Colonic mucosa (tissue), 4 donors: ENCODE measurements around the gene ANXA1. TPM values are rescaled to one million over a fixed set of nuclear protein-coding genes. Genes with fewer than 3 reads are reported as not detected.

ENCODE experiments used
- DNase-seq: peaks from one replicate; pipeline ENCODE4 v3.0.0-alpha.2; 2020
- H3K27ac ChIP-seq: fragments of 200-600 bp; one replicate; pipeline ENCODE4 v1.8.0; 2021
- H3K27me3 ChIP-seq: fragments of 200-600 bp; one replicate; pipeline ENCODE4 v1.8.0; 2021
- H3K36me3 ChIP-seq: fragments of 200-600 bp; one replicate; pipeline ENCODE4 v1.8.0; 2021
- H3K4me1 ChIP-seq: fragments of 200-600 bp; one replicate; pipeline ENCODE4 v1.8.0; 2021; ENCODE audit warnings: mild to moderate bottlenecking
- H3K4me3 ChIP-seq: fragments of 200-600 bp; one replicate; pipeline ENCODE4 v1.8.0; 2021
- H3K9ac ChIP-seq, 2 donors: one replicate each; pipeline ENCODE4 v1.7.0; 2013; ENCODE audit warnings: control low read depth in 2 of 2, low read depth in 2 of 2, low read length in 2 of 2
- H3K9me3 ChIP-seq: fragments of 200-600 bp; one replicate; pipeline ENCODE4 v1.8.0; 2021
- intact Hi-C: fragments of 100-400 bp; cut with DNase I; formaldehyde crosslinking; loops from one replicate; pipeline ENCODE4 v1.14.1; 2022
- total RNA-seq, 2 donors: library from RNA; stranded (reverse); fragmentation: NEBNext Ultra II Directional in 1 of 2; extraction: Animal tissue kit (Norgen Biotek cat#: 25700) in 1 of 2; gene quantifications; one replicate each; pipeline ENCODE4 v1.2.1, GENCODE V29; 2021
- TF ChIP-seq, protein P1 (sequence below): fragments of 200-600 bp; IDR thresholded peaks from one replicate; pipeline ENCODE4 v1.8.0; 2022; ENCODE audit warnings: antibody characterized with exemption, mild to moderate bottlenecking
- donor health status: healthy.
- donor health status: DM: no; HTN: no; CAD: no.
- donor health status: DM: no; HTN: no; CAD: no.

The ANXA1 gene
- total RNA-seq, 2 donors from 2014 or later, result 19.7 to 58.2 TPM

DNA sequence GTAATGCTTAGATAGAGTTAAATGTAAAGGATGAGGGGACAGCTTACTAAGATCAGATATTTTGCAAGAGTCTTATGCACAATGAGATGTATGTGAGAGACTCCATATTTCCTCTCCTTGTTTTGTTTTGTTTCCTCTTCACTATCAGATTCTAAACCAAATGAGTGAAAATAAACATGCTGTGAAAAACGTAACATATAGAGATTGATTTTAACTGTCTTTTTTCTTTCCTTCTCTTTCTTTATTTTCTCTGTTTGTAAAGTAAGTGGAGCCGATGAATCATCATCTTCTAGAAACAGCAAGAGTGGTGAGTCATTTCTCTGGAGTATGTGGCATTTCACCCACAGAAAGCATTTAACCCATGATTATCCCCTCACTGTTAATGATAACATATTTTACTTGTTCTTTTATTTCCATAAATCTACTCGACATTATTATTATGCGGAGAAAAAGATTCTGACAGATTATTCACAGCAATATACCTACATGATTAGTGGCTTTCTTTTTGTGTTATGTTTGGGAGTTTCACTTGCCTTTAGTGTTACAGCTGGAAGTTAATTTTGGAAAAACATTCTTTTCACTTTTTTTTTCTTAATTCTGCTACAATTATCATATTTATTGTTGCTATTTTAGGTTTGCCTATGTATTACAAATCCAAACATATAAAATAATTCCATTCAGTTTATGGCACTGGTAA lies 2.1 kb upstream of the ANXA1 start:
- Histone ChIP-seq H3K9me3 (no peaks in the 10 kb centered on the region), H3K9ac (no peak overlapping the region), H3K27me3 (no peaks in the 10 kb centered on the region), H3K4me1 (no peaks in the 10 kb centered on the region), H3K4me3 (no peak overlapping the region), H3K27ac (peak overlapping the region; percentile 49), H3K36me3 (no peaks in the 10 kb centered on the region)
- intact Hi-C loops, result no loop called here
- no peak for DNase-seq
- TF ChIP-seq, protein P1, sequence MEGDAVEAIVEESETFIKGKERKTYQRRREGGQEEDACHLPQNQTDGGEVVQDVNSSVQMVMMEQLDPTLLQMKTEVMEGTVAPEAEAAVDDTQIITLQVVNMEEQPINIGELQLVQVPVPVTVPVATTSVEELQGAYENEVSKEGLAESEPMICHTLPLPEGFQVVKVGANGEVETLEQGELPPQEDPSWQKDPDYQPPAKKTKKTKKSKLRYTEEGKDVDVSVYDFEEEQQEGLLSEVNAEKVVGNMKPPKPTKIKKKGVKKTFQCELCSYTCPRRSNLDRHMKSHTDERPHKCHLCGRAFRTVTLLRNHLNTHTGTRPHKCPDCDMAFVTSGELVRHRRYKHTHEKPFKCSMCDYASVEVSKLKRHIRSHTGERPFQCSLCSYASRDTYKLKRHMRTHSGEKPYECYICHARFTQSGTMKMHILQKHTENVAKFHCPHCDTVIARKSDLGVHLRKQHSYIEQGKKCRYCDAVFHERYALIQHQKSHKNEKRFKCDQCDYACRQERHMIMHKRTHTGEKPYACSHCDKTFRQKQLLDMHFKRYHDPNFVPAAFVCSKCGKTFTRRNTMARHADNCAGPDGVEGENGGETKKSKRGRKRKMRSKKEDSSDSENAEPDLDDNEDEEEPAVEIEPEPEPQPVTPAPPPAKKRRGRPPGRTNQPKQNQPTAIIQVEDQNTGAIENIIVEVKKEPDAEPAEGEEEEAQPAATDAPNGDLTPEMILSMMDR, result no peak

- H3K4me1 ChIP-seq, result no peaks in the 10 kb centered on the region
- TF ChIP-seq, protein P1, result no peak
- DNase-seq, result no peak
- H3K27ac ChIP-seq, result peak overlapping the region; percentile 32
- peak overlapping the region; percentile 23 for H3K4me3 ChIP-seq
- no peaks in the 10 kb centered on the region for H3K9me3 ChIP-seq
- H3K9ac ChIP-seq, result peak overlapping the region in 1 of 2 donors; percentile 62
- no peaks in the 10 kb centered on the region for H3K36me3 ChIP-seq
- no peaks in the 10 kb centered on the region for H3K27me3 ChIP-seq
- intact Hi-C loops, result no loop called here
These were observed 829 bp downstream of the ANXA1 start for GRCh38 chr9:73152543-73152844.

DNA sequence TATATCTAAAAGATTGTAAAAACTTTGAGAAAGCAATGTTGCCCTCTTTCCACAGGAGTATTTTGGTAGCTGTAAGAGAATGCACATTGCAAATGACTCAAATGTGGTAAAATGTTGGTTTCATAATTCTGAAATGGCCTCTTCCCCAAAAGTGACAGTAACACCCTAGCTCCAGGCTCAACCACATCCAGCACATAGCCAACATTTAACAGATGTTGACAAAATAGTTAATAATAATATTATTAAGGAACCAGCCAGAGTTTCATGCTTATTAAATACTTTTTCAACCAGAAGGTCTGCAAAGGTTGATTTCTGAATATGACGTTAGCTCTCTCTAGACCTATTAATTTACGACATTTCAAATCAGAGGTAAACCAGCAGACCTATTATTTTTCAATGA lies 1.3 kb downstream of the ANXA1 start:
- Histone ChIP-seq H3K27ac (peak overlapping the region; percentile 32), H3K36me3 (no peaks in the 10 kb centered on the region), H3K4me1 (no peaks in the 10 kb centered on the region), H3K4me3 (peak overlapping the region; percentile 23), H3K9me3 (no peaks in the 10 kb centered on the region), H3K9ac (no peak overlapping the region), H3K27me3 (no peaks in the 10 kb centered on the region)
- no peak for DNase-seq
- TF ChIP-seq, protein P1, result no peak
- intact Hi-C loops, result no loop called here

DNA sequence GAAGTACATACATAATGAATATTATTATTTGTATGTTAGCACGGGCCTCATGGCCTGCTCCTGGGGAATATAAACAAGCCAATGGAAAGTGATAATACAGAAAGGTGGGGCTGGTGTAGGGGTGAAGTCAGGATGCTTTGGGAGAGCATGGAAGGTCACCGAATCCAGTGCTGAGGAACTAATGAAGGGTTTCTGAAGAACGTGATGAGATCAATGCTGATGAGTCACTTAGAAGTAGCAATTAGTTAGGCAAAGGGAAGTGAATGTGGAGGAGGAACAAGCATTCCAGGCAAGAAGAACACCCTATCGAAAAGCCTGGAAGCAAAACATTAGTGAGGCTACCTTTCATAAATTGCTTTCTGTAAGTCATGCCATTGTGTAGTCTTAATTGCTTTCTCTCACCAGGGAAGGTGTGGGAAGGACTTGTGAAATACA lies 2.1 kb downstream of the ANXA1 start:
- Histone ChIP-seq H3K4me3 (peak overlapping the region; percentile 23), H3K27ac (peak overlapping the region; percentile 32), H3K27me3 (no peaks in the 10 kb centered on the region), H3K9ac (peak overlapping the region; percentile 16 to 62), H3K9me3 (no peaks in the 10 kb centered on the region), H3K36me3 (no peaks in the 10 kb centered on the region), H3K4me1 (no peaks in the 10 kb centered on the region)
- TF ChIP-seq, protein P1, result no peak
- no peak for DNase-seq
- intact Hi-C loops, result no loop called here

DNA sequence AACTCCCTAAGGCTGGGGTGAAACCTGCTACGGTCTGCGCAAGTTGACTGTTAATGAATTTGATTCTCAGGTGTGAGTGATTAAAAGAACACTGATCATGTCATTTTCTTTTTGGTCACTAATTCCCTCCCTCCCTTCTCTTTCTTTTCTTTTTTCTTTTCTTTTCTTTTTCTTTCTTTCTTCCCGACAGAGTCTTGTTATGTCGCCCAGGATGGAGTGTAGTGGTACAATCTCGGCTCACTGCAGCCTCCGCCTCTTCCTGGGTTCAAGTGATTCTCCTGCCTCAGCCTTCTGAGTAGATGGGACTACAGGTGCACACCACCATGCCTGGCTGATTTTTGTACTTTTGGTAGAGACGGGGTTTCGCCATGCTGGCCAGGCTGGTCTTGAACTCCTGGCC lies 2.6 kb downstream of the ANXA1 start:
- Histone ChIP-seq H3K9me3 (no peaks in the 10 kb centered on the region), H3K27me3 (no peaks in the 10 kb centered on the region), H3K36me3 (no peaks in the 10 kb centered on the region), H3K9ac (peak overlapping the region in 1 of 2 donors; percentile 62), H3K4me1 (no peaks in the 10 kb centered on the region), H3K27ac (peak overlapping the region; percentile 32), H3K4me3 (peak overlapping the region; percentile 23)
- no peak for DNase-seq
- intact Hi-C loops, result no loop called here
- TF ChIP-seq, protein P1, result no peak
